HG03108 (cell line): ENCODE data around the gene ZBED2.
"Not testable (repeated sequence)": the region's sequence is repeated elsewhere in the genome, so short reads cannot be mapped to it uniquely, and the experiment has no call there.

ENCODE experiments used
- ATAC-seq: cut with Tn5 transposase; IDR thresholded peaks from one replicate; pipeline ENCODE4 v1.9.1; 2021; ENCODE audit warnings: moderate library complexity; ENCODE audit not compliant: unreplicated experiment

Gene ZBED2

DNA sequence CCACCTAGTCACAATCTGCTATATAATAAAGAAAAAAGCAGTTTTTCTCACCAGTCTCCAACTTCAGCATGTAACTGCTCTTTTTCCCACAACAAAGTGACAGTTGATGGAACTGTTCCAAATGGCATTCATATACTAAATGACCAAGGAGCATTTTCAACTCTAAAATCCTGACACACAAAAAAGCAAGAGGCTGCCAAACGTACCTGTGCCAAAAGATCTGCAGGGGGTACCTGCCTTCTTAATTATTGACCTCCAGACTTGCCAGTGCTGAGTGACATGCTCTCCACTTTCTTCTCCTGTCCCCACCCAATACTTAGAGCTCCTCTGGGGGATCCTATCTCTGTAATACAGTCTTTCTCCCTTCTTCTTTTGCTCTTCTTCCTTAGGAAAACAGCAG is 18.0 kb downstream of the ZBED2 start:
- no peak for ATAC-seq

GRCh38 chr3:111571907-111572460 is 23.2 kb downstream of the ZBED2 start:
- no peak for ATAC-seq

DNA sequence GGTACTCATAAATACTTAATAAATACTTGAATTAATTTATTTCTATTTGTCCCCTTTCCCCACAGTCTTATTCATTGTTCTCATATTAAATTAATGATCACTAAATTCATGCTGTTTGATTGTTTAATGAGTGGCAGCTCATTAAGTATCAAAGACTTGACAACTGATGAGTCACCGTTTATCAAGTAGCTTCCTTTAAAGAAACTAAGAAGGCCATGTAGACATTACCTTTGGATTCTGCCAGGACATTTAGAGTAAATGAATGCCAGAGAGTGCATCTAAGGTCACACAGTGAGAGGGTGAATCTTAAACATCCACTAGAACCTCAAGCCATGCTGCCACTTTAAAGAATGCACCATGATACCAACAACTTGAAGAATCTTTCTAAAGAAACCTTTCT is 23.9 kb downstream of the ZBED2 start:
- ATAC-seq = no peak

DNA sequence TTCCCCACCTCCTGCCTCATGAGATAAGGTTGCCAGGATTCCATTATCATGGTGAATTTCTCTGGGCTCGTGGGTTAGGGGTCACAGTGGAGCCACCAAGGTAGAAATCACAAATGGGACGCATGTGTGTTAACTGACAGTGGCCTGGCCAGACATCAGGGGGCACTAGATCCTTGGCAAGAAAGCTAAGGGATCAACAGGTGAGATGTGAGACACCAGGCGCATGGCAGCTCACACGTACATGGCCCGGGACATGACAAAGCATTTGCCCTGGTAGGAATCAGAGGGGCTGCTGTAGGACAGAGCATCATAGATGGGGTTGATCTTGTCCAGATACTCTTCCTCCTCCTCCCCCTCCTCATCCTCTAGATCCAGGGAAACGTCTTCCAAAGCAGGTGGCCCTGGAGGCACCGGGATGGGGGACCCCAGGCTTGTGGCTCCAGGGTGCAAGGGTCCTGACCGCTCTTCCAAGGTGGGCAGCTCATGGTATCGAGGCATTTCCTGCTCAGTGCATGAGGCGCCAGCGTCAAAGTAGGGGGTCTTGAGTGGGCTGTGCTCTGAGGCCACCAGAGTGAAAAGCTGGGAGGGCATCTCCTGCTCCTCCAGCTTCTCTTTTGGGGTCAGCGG is 24.6 kb downstream of the ZBED2 start:
- no peak for ATAC-seq

DNA sequence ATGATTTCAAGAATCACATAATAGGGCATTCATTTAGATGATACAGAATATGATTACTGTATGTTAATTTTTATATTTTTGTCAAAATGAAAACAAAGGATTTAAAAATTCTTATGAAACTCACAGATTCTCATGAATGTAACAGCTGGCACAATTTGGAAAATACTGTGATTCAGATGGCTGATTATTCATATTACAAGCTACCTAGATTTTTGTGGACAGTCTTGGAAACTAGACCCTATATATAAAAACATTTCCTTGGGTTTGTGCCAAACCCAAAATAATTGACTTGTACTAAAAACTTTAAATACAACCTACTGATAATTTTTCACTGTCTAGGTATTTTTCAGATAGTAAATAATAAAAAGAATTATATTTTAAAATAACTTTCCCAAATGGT is 26.2 kb downstream of the ZBED2 start:
- no peak for ATAC-seq

DNA sequence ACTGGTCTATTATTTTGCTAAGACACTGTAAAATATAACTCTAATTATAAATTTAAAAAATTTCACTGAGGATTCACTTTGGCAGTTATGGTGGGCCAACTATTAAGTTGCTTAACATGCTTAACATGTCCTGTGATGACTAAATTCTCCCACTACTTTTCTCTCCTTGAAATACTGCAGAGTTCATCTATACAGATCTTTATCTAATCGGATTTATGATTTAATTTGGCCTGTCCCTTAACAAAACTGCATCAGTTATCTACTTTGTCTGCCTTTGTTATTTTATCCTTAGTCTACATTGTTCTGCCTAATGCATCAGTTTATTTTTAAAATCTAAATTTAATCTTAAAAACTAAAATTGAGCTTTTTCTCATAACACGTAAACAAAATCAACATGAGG is 26.8 kb downstream of the ZBED2 start:
- ATAC-seq = no peak

GRCh38 chr3:111566844-111567243 is 28.3 kb downstream of the ZBED2 start:
- no peak for ATAC-seq

GRCh38 chr3:111561902-111562301 is 33.2 kb downstream of the ZBED2 start:
- not testable (repeated sequence) for ATAC-seq

- no peak for ATAC-seq
Measured at GRCh38 chr3:111548756-111549155, 46.4 kb downstream of the ZBED2 start.

DNA sequence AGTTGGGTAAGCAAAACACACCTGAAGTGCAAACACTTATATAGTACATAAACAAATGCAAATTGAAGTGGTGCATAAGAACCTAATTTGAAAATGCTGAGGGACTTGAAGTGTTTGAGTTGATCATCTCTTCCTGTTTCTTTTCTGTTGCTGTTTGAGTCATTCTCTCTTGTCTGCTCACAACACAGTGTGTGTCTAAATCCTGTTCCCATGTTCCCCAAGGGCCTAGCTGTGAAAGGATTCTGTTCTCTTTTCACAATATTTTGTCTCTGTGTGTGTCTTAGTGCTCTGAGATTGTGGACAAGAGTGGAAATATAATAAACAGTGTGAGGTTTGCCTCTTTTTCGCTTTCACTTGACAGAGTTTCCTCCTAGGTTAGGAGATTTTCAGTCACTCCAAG is 47.1 kb downstream of the ZBED2 start:
- ATAC-seq = peak; percentile 57

DNA sequence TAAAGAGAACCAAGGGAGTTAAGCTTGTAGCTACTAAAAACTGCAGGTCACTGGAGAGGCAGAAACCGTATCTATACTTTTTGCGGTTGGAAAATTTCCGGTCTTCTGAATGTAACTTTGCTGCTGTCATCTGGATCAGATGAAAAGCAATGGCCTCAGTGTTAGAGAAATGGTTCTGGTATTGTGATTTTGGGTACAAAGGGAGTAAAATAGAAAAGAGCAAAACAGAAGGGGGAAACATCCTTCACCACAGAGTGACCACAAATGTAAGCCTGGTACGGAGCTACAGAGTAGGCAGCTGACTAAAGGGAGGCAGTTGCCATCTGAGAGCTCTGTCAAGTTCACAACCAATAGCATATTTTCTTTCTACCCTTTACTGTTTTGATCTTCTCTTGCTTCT is 47.5 kb downstream of the ZBED2 start:
- ATAC-seq = peak; percentile 86

DNA sequence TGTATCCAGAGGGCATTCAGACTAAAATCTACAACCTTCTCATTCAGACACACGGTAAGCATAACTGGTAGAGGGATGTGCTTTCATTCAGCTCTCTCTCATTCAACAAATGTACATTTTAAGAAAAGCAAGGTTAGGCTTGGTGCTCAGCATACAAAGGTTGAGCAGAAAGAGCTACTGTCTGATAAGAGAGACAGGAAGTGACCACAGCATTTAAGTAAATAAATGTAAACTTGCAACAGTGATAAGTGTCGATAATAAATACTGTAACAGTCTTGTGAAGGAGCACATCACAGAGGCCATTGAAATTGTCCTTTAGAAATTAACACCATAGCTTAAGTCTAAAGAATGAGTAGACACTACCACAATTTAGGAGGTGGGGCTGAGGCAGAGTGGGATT is 49.8 kb downstream of the ZBED2 start:
- no peak for ATAC-seq
